ENCODE data around the gene EIF4B. TPM values are rescaled to one million over a fixed set of nuclear protein-coding genes. Genes with fewer than 3 reads are reported as not detected.

EIF4B gene
- total RNA-seq, 1 donor, result 849 TPM

GRCh38 chr12:53059434-53060063 is 53.3 kb downstream of the EIF4B start:
- no peak overlapping the region for H3K4me3 ChIP-seq (ENCODE audit: low read depth, low read length)
- TF ChIP-seq CTCF (IDR thresholded peaks at IDR 0.05; ENCODE audit: insufficient read depth, low read depth, low read length), result no peak
- no peak for DNase-seq (ENCODE audit: low read depth)

GRCh38 chr12:53060064-53060720 is 53.9 kb downstream of the EIF4B start:
- H3K4me3 ChIP-seq (ENCODE audit: low read depth, low read length), result no peak overlapping the region
- no peak for TF ChIP-seq CTCF (IDR thresholded peaks at IDR 0.05; ENCODE audit: insufficient read depth, low read depth, low read length)
- no peak for DNase-seq (ENCODE audit: low read depth)

GRCh38 chr12:53060721-53061276 is 54.5 kb downstream of the EIF4B start:
- no peak overlapping the region for H3K4me3 ChIP-seq (ENCODE audit: low read depth, low read length)
- no peak for DNase-seq (ENCODE audit: low read depth)
- TF ChIP-seq CTCF (IDR thresholded peaks at IDR 0.05; ENCODE audit: insufficient read depth, low read depth, low read length), result no peak

- TF ChIP-seq CTCF (IDR thresholded peaks at IDR 0.05; ENCODE audit: insufficient read depth, low read depth, low read length), result no peak
These were observed 55.3 kb downstream of the EIF4B start for GRCh38 chr12:53061404-53062010.

GRCh38 chr12:53062011-53062961 is 56.0 kb downstream of the EIF4B start:
- no peak for DNase-seq (ENCODE audit: low read depth)
- TF ChIP-seq CTCF (IDR thresholded peaks at IDR 0.05; ENCODE audit: insufficient read depth, low read depth, low read length), result no peak
- H3K4me3 ChIP-seq (ENCODE audit: low read depth, low read length), result no peak overlapping the region

More at GRCh38 chr12:53061404-53062010, 55.3 kb downstream of the EIF4B start:
- no peak overlapping the region for H3K4me3 ChIP-seq (ENCODE audit: low read depth, low read length)
- DNase-seq (ENCODE audit: low read depth), result no peak

All from fibroblast of villous mesenchyme (primary cell).